Measurements from ENCODE around the gene MTHFD1L.

The MTHFD1L gene

GRCh38 chr6:150866147-150866990 is 867 bp downstream of the MTHFD1L start:
- DNase-seq, result no peak

GRCh38 chr6:150866991-150867501 is 1.5 kb downstream of the MTHFD1L start:
- no peak for DNase-seq

- DNase-seq, result no peak
These were observed 3.3 kb downstream of the MTHFD1L start for GRCh38 chr6:150868759-150869158.

GRCh38 chr6:150874179-150874578 is 8.7 kb downstream of the MTHFD1L start:
- DNase-seq, result no peak

- DNase-seq, result no peak
These were observed 10.3 kb downstream of the MTHFD1L start for GRCh38 chr6:150875841-150876240.

GRCh38 chr6:150876598-150876997 is 11.1 kb downstream of the MTHFD1L start:
- DNase-seq, result no peak

GRCh38 chr6:150877928-150878327 is 12.4 kb downstream of the MTHFD1L start:
- no peak for DNase-seq

- no peak for DNase-seq
These were observed 13.1 kb downstream of the MTHFD1L start for GRCh38 chr6:150878347-150879213.

GRCh38 chr6:150880336-150880735 is 14.8 kb downstream of the MTHFD1L start:
- no peak for DNase-seq

GRCh38 chr6:150881911-150882481 is 16.5 kb downstream of the MTHFD1L start:
- DNase-seq, result no peak

GRCh38 chr6:150883521-150883920 is 18.0 kb downstream of the MTHFD1L start:
- no peak for DNase-seq

- no peak for DNase-seq
These were observed 20.7 kb downstream of the MTHFD1L start for GRCh38 chr6:150886155-150886554.

GRCh38 chr6:150887978-150888563 is 22.6 kb downstream of the MTHFD1L start:
- DNase-seq, result no peak

- no peak for DNase-seq
These were observed 24.8 kb downstream of the MTHFD1L start for GRCh38 chr6:150890346-150890745.

- peak; percentile 13 for DNase-seq
These were observed 26.5 kb downstream of the MTHFD1L start for GRCh38 chr6:150891888-150892485.

- no peak for DNase-seq
These were observed 28.8 kb downstream of the MTHFD1L start for GRCh38 chr6:150894191-150894744.

GRCh38 chr6:150894935-150895552 is 29.5 kb downstream of the MTHFD1L start:
- DNase-seq, result no peak

- no peak for DNase-seq
These were observed 30.6 kb downstream of the MTHFD1L start for GRCh38 chr6:150895928-150896632.

- no peak for DNase-seq
These were observed 32.0 kb downstream of the MTHFD1L start for GRCh38 chr6:150897400-150897943.

- DNase-seq, result no peak
These were observed 33.1 kb downstream of the MTHFD1L start for GRCh38 chr6:150898399-150899170.

Data from NCI-H2081 treated with DMSO at 0.1 percent for 48 hours (cell line).